Femur (tissue), 1 donor: ENCODE results near the gene CHIA.
A peak's percentile ranks its signal among the peaks of the same experiment; 100 is the strongest.
"Not testable (repeated sequence)": the region's sequence is repeated elsewhere in the genome, so short reads cannot be mapped to it uniquely, and the experiment has no call there.

ENCODE experiments used
- DNase-seq: peaks from one replicate; pipeline ENCODE4 v3.0.0-alpha.2; 2017

CHIA gene

DNA sequence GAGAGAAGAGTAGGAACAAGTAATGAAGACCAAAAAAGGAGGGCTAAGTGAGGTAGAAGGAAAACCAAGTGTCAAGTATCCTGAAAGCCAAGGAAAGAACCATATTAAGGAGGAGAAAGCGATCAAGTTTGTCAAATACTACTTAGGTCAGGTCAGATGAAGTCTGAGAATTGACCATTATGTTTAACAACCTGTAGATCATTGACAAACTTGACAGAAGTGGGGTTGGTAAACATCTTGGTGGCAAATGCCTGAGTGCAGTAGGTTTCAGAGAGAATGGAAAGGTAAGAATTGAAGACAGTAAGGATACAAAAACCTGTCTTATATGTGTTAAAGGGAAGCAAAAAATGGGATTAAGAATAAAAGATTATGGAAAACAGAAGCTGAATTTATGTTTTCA is 3.7 kb upstream of the CHIA start:
- no peak for DNase-seq

DNA sequence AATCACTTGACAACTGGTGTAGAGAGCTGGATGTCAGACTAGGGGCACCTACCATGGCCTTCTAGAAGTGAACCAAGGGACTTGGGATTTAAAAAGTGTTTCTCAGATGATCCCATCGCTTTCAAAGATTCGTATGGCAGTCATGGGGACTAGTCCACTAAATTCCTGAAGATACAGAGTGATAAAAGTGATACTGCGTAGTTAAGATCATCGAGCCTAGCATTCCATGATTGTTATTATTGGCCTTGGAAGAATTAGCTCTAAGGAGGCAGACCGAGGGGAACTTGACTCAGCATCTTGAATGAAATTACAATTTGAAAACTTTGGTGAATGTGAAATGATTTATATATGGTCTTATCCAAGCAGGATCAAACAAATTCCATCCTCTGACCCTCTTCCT is 1.3 kb upstream of the CHIA start:
- DNase-seq, result no peak

DNA sequence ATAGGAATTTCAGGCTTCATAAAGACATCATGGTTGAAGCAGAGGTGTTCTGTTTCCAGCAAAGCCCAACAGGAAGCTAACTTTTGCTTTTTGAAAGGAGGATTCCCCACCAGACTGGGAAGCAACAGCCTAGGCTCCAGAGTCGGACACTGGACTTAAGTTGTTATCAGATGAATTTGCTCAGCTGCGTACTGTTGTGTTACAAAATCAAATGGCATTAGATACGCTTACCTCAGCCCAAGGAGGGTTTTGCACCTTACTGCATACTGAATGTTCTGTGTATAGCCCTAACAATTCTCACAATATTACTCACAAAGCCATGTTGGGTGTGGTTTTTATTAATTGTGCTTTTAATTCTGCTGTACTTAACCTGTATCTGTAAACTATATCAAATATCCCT is 547 bp upstream of the CHIA start:
- no peak for DNase-seq

DNA sequence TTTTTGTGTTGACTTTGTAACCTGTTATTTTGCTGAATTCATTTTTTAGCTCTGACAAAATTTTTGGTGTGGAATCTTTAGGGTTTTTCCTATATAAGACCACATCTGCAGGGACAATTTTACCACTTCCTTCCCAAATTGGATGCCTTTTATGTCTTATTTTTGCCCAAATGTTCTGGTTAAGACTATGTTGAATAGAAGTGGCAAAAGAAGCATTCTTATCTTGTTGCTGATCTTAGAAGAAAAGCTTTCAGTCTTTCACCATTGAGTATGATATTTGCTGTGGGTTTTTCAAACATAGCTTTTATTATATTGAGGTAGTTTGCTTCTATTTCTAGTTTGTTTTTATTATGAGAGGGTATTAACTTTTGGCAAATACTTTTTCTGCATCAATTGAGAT is 3.7 kb downstream of the CHIA start:
- no peak for DNase-seq

DNA sequence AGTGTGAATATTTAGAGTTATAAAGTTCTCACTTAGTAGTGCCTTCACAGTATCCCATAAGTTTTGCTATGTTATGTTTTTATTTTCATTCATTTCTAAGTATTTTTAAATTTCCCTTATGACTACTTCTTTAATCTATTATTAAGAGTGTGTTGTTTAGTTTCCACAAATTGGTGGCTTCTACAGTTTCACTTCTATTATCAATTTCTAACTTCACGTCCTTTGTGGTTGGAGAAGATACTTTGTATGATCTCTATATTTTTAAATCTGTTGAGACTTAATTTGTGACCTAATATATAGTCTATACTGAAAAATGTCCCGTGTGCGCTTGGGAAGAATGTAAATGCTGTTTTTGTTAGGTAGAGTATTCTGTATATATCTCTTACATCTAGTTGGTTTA is 11.7 kb downstream of the CHIA start:
- DNase-seq, result no peak

DNA sequence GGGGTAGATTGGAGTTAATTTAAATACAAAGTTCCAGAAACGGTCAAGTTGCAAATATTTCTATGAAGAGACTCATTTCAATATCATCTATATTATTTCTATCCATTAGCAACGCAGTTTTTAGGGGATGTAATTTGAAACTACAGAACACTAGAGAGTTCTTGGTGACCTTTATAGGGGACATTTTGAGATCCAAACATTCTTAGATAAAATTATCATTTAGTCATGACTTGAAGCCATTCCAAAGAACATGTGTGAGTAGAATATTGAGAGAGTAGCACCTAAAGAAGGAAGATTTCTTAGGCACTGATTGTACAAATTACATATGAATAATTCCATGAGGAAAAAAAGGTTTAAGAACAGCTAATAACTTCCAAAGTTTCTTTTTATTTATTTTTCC is 19.0 kb downstream of the CHIA start:
- DNase-seq, result no peak

DNA sequence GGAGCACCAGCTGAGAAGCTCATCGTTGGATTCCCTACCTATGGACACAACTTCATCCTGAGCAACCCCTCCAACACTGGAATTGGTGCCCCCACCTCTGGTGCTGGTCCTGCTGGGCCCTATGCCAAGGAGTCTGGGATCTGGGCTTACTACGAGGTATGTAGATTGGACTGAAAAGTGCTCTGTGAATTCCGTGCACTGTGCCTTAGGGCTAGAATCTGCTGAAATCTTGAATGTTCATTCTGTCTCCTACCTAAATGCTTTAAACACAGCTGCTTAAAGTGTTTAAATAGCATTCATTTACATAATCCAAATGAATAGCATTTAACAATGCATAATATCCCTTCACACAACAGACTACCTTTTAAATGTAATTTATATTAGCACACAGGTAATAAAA is 27.9 kb downstream of the CHIA start:
- DNase-seq, result no peak

DNA sequence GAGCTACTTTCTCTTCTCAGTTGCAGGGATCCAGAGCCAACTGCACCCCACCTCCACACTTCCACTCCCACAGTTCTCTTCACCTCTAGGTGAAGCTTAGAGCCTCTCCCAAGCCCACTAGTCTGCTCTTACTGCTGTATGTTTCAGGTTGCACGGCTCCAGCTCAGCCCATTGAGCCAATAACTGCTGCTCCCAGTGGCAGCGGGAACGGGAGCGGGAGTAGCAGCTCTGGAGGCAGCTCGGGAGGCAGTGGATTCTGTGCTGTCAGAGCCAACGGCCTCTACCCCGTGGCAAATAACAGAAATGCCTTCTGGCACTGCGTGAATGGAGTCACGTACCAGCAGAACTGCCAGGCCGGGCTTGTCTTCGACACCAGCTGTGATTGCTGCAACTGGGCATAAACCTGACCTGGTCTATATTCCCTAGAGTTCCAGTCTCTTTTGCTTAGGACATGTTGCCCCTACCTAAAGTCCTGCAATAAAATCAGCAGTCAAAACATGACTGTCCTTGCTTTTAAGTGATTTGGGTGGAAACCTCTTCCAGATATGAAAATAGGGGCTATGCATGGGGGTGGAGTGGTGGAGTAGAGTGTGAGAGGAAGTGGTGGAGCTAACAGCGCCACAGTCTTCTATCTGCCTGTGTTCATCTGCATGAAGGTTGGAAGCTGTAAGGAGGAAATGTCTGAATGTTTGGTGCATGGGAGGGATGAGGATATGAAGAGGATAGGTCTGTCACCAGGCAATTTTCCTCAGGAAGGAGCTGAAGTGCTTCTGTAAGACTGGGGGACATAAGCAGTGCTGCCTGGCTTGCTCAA is 29.6 kb downstream of the CHIA start:
- no peak for DNase-seq

DNA sequence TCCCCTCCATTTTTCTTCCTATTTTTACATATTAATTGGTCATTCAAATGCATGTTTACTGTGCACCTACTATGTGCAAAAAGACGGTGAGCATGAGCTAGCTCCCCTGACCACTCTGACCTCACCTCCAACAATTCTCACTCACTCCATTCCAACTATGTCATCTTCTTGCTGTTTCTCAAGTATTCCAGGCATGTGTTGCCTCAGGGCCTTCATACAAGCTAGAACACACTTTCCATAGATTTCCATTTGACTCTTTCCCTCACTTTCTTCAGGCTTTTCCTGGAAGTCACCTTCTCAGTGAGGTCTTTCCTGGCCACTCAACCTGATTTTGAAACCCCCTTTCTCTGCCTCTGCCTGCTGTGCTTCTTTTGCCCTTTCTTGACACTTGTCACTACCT is 32.6 kb downstream of the CHIA start:
- DNase-seq, result no peak

DNA sequence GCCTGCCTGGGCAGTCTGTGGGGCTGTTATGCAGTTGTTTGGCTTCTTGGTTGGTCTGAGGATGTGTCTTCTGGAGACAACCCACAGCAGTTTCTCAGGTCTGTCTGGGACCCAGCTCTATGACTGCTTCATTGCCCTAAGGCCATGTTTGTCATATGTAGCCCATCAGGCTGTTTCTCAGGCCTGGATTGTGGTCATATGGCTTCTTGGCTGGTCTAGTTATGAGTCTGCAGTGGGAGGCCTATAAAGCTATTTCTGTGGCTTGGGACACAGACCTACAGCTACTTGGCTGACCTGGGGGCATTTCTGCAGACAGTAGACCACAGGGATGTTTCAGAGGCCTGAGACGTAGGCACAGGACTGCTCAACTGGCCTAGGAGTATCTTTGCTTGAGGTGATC is 41.5 kb downstream of the CHIA start:
- no peak for DNase-seq

DNA sequence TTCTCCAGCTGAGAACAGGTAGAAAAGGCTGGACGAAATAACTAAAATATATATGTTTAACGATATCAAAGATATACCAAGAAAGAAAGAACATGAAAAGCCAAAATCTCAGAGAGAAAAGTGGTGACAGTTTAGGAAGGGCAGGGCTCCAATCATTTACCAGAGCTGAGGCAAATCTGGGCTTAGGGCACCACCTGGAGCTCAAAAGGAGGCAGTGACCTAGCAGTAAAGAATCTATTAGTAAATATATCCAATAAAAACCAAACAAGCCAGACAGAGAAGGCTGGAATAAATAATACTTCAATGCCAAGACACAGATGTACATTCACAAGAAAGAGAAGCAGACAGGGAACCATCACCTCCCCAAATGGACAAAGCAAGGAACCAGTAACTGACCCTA is 43.5 kb downstream of the CHIA start:
- DNase-seq, result no peak

DNA sequence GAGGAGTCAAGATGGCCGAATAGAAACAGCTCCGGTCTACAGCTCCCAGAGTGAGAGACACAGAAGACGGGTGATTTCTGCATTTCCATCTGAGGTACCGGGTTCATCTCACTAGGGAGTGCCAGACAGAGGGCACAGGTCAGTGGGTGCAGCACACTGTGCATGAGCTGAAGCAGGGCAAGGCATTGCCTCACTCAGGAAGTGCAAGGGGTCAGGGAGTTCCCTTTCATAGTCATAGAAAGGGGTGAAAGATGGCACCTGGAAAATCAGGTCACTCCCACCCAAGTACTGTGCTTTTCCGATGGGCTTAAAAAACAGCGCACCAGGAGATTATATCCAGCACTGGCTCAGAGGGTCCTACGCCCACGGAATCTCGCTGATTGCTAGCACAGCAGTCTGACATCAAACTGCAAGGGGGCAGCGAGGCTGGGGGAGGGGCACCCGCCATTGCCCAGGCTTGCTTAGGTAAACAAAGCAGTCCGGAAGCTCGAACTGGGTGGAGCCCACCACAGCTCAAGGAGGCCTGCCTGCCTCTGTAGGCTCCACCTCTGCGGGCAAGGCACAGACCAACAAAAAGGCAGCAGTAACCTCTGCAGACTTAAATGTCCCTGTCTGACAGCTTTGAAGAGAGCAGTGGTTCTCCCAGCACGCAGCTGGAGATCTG is 44.7 kb downstream of the CHIA start:
- DNase-seq, result not testable (repeated sequence)

DNA sequence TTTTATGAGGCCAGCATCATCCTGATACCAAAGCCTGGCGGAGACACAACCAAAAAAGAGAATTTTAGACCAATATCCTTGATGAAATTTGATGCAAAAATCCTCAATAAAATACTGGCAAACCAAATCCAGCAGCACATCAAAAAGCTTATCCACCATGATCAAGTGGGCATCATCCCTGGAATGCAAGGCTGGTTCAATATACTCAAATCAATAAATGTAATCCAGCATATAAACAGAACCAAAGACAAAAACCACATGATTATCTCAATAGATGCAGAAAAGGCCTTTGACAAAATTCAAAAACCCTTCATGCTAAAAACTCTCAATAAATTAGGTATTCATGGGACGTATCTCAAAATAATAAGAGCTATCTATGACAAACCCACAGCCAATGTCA is 48.2 kb downstream of the CHIA start:
- DNase-seq, result not testable (repeated sequence)

DNA sequence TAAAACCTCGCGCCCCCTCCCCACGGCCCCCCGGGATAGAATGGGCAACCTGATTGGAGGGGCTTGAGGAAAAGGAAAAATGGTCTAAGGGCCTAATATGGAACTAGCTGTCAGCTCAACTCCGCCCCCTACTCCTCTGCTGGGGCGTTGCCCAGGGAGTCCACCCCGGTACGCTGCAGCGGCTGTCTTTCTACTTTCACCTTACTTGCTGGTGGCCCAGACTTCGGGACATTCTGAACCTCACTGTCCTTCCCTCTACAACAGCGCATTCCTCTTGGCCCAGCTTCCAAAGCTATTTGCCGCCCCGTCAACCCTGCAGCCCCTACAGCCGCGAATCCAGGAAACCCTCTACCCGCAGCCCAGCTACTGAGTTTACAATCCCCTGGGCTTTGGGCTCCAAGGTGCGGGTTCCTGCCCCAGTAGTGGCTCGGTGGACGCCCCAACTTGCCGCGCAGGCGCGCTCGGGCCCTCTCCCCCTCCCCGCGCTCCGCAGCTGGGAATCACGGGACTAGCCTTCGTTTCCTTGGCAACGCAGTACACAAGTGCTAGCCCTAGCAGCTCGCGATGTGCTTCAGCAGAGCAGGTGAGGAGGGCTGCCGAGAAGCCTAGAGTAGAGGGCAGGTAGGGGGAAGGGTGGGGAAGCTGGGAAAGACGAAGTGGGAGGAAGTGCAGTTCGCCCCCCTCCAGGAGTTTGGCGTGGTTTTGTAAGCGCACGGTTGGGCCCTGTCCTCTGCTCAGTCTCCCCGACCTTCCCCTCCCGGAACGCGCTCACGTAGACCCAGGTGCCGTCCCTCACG is 55.6 kb downstream of the CHIA start:
- DNase-seq, result peak; percentile 89

DNA sequence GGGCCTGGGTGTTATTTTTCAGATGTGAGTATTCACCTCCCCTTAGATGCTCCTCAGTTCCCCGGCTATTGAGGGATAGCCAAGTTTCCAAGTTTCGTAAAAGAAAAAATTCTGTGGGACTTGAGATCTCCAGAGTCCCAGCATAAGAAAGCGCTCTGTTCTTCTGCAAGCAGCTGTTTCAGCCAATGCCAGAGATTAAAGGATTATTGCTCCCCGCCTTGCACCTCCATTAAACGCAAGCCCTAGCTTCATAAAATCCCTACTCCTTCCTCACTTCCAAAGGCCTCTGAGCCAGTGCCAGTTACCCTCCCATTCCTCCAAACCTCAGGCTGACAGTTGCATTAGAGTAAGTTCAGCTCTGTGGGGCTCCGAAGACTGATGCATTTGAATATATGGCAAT is 56.4 kb downstream of the CHIA start:
- no peak for DNase-seq

DNA sequence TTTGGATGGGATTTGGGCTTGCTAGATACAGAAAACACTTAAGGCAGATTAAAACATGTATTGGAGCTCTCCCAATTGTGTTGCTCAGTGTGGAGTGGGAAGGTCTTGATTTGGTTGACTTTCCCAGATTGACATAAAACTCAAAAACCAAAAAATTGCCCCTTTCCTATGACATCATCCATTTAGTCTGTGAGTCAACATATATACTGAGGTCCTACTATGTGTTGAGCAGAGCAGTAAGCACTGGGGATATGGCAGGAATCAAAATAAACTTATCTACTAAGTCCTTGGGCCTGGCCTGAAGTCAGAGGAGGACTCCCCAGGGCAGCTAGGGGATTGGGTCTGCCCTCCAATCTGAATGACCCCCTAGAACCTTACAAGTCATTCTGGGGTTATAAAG is 61.0 kb downstream of the CHIA start:
- no peak for DNase-seq

DNA sequence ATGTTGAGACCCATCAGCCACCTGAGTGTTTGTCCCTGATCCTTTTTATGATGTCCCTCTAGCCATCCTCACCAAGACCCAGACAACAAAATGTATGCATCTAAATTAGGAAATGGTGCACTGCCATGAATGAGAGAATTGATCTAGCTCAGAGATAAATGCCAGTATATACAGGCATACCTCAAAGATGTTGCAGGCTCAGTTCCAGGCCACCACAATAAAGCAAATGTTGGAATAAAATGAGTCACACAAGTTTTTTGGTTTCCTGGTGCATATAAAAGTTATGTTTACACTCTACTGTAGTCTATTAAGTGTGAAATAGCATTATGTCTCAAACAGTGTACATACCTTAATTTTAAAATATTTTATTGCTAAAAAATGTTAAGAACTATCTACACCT is 63.9 kb downstream of the CHIA start:
- DNase-seq, result no peak

DNA sequence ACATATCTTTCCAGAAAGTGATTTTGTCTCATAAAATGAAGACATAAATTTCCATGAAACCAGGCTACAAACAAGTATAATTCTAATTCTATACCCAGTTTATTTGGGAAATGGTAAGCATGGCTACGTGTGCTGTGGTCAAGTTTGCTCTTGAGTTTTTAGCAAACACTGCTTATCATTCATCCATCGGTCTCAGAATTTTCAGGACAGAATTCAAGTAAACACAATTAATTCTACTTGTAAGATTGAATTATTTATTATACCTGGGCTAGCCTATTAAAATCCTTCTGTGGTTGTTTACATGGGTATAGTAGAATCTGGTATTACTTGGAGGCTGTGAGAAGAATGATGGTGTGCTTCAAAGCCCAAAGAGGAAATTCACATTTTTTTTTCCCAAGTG is 68.3 kb downstream of the CHIA start:
- DNase-seq, result no peak

DNA sequence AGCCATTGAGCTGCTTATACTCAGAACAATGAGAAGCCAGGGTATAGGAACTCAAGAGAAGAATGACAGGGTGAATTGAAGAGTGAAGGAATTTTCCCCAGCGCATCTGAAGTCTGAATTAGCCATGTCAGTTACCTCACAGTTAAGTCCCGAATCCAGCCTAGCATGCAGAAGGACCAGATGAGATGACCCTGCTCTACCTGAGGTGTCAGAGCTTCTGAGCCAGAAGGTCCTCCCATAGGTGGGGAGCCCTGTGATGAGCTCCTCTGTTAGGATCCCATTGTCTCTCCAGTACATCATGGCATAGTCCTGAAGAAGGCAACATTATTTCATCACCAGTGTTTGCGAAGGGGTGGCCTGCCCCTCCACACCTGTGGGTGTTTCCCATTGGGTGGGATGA is 68.7 kb downstream of the CHIA start:
- DNase-seq, result no peak

DNA sequence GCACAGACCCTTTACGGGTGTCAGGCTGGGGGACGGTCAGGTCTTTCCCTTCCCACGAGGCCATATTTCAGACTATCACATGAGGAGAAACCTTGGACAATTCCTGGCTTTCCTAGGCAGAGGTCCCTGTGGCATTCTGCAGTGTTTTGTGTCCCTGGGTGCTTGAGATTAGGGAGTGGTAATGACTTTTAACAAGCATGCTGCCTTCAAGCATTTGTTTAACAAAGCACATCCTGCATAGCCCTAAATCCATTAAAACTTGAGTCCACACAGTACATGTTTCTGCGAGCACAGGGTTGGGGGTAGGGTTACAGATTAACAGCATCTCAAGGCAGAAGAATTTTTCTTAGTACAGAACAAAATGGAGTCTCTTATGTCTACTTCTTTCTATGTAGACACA is 69.6 kb downstream of the CHIA start:
- not testable (repeated sequence) for DNase-seq

DNA sequence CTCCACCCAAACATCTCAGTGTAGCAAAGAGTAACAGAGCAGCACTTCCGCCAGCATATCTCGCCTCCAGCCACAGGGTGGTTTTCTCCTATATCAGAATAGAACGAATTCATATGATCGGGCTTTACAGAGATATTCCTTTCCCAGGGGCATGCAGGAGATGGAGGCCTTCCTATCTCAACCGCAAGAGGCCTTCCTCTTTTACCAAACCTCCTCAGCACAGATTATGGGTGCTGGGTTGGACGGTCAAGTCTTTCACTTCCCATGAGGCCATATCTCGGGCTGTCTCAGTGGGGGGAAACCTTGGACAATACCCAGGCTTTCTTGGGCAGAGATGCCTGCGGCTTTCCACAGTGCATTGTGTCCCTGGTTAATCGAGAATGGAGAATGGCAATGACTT is 71.1 kb downstream of the CHIA start:
- DNase-seq, result no peak

DNA sequence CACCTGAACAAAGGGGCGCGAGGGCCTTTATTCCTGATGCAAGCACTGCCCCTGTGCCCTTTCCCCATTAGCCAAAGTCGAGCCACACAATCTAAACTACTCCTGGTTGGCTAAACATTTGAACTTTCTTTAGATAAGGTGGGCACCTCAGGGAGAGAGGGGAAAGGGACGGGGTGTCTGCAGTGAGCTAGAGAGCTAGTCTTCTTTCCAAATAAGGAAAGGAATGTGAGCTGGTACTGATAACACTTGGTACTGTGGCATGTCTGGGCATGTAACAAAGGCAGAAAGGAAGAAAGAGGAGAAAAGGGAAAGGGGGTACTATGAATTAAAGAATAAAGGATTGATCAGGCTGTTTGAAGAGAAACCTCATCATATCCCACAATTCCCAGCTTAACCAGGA is 74.0 kb downstream of the CHIA start:
- DNase-seq, result no peak

DNA sequence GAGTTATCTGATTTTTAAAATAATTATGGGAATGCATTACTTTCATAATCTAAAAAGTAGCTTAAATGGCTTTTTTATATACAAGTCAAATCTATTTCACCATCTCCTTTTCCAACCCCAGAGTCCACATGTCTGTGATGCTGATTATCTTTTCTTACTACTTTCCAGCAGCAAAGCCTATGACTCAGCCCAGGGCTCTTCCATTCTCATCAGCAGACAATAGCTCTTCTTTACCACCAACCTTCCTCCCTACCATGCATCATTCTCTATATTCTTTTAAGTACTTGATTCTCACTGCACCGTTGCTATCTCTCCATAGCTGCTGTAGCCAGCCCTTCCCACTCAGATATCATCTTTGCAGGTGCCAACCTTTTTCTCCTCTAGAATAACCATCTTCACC is 75.6 kb downstream of the CHIA start:
- DNase-seq, result no peak

DNA sequence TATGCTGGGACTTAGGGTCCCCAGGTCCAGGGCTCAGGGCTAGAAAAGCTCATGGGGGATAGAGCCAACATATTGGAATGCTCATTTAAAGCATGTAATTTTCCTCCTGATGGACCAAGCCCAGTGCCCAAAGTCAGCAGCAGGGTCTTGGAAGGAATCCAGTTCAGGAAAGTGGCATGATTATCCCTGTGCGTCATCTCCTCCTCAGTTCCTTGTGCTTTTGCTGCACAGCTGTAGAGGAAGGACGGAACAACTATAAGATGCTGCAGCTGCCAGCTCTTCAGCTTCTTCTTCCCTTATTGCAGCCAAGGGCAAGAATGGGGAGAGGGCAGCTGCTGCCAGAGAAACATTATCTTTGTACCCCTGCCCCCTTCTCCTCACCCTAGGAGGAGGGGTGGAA is 78.5 kb downstream of the CHIA start:
- DNase-seq, result no peak
